Calu3 (cell line): Measurements from ENCODE around the gene PPM1J. TPM values are rescaled to one million over a fixed set of nuclear protein-coding genes. Genes with fewer than 3 reads are reported as not detected.

Source experiments
- BruUV-seq: library from RNA; stranded (reverse); fragments of 400-500 nt; replicated peaks from 2 replicates; lab custom pipeline; 2021; lab: Mats Ljungman, UMichigan
- CTCF ChIA-PET: fragments of 300-600 bp; sonication (Branson Sonifier 250); formaldehyde crosslinking; loops from one replicate; lab custom pipeline; 2022; ENCODE audit warnings: antibody characterized with exemption; lab: Charles Lee
- DNase-seq: peaks from one replicate; pipeline ENCODE4 v3.0.0; 2022
- H3K27ac Mint-ChIP-seq: one replicate; pipeline ENCODE4 v1.8.0; 2022; ENCODE audit warnings: mixed read lengths; ENCODE audit not compliant: unreplicated experiment
- H3K27me3 Mint-ChIP-seq: one replicate; pipeline ENCODE4 v1.8.0; 2022; ENCODE audit warnings: mixed read lengths; ENCODE audit not compliant: unreplicated experiment
- H3K36me3 Mint-ChIP-seq: one replicate; pipeline ENCODE4 v1.8.0; 2022; ENCODE audit warnings: mild to moderate bottlenecking, moderate library complexity, mixed read lengths; ENCODE audit not compliant: insufficient read depth, unreplicated experiment
- H3K4me1 Mint-ChIP-seq: one replicate; pipeline ENCODE4 v1.8.0; 2022; ENCODE audit warnings: mild to moderate bottlenecking, low read depth, mixed read lengths; ENCODE audit not compliant: unreplicated experiment
- H3K4me3 Mint-ChIP-seq: one replicate; pipeline ENCODE4 v1.8.0; 2022; ENCODE audit warnings: mild to moderate bottlenecking, low read depth, moderate library complexity, mixed read lengths; ENCODE audit not compliant: unreplicated experiment
- H3K9me3 Mint-ChIP-seq: one replicate; pipeline ENCODE4 v1.8.0; 2022; ENCODE audit warnings: low read depth, mixed read lengths; ENCODE audit not compliant: unreplicated experiment
- CTCF ChIP-seq: fragments of 200-600 bp; IDR thresholded peaks from one replicate; pipeline ENCODE4 v1.8.0; 2022; ENCODE audit warnings: antibody characterized with exemption; ENCODE audit not compliant: unreplicated experiment
- intact Hi-C: fragments of 100-400 bp; cut with micrococcal nuclease; formaldehyde crosslinking; loops from one replicate; pipeline ENCODE4 v1.10.0; 2022; ENCODE audit not compliant: unreplicated experiment
- total RNA-seq: library from RNA; stranded (reverse); gene quantifications from 2 replicates; pipeline ENCODE4 v1.2.3, GENCODE V29; 2022

Gene PPM1J
- total RNA-seq, 1 experiment from 2014 or later: 1.3 TPM

DNA sequence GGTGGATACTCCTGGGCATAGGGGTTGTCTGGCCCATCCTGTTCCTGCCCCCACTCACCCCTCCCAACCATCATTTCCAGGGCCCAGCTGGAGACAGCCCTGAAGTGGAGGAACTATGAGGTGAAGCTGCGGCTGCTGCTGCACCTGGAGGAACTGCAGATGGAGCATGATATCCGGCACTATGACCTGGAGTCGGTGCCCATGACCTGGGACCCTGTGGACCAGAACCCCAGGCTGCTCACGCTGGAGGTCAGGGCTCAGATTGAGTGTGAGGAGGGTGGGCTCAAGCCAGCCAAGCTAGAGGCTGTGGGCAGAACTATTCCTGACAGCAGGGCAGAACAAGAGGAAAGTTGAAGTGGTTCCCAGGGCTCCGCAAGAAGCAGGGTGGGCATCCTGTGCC, 22.5 kb downstream of the PPM1J start:
- no peaks in the 10 kb centered on the region for H3K4me1 Mint-ChIP-seq
- intact Hi-C loops: no loop called here
- no peak overlapping the region for H3K27ac Mint-ChIP-seq
- CTCF ChIA-PET: no interaction called here
- TF ChIP-seq CTCF: no peak
- no TSS peak for BruUV-seq
- H3K36me3 Mint-ChIP-seq: peaks cover 5% of the 10 kb centered on the region
- no peaks in the 10 kb centered on the region for H3K9me3 Mint-ChIP-seq
- H3K4me3 Mint-ChIP-seq: no peak overlapping the region
- DNase-seq: no peak
- no peaks in the 10 kb centered on the region for H3K27me3 Mint-ChIP-seq

DNA sequence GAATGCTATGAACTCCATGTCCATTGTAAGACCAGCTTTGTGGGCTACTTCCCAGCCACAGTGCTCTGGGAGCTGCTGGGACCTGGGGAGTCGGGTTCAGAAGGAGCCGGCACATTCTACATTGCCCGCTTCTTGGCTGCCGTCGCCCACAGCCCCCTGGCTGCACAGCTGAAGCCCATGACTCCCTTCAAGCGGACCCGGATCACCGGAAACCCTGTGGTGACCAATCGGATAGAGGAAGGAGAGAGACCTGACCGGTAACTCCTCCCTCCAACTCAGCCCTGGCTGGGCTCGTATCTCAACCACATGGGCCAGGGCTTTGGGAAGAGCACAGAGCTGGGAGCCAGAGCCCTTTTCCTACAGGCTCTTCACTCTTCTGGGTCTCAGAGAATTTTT, 25.3 kb downstream of the PPM1J start:
- Mint-ChIP-seq H3K27ac (no peak overlapping the region), H3K4me3 (no peak overlapping the region), H3K36me3 (peaks cover 5% of the 10 kb centered on the region), H3K27me3 (no peaks in the 10 kb centered on the region), H3K4me1 (no peaks in the 10 kb centered on the region), H3K9me3 (no peaks in the 10 kb centered on the region)
- no peak for DNase-seq
- TF ChIP-seq CTCF: no peak
- intact Hi-C loops: no loop called here
- no TSS peak for BruUV-seq
- CTCF ChIA-PET: interaction anchor here (0.6 kb wide), 1 partner anchor 29 kb away, joined by 3 read pairs; no protein-coding TSS in a partner anchor

GRCh38 chr1:112689196-112689841, 25.8 kb downstream of the PPM1J start:
- Mint-ChIP-seq H3K27ac (no peak overlapping the region), H3K36me3 (peaks cover 5% of the 10 kb centered on the region), H3K4me1 (no peaks in the 10 kb centered on the region), H3K9me3 (no peaks in the 10 kb centered on the region), H3K27me3 (no peaks in the 10 kb centered on the region), H3K4me3 (no peak overlapping the region)
- no peak for TF ChIP-seq CTCF
- TSS peak; percentile 21 for BruUV-seq
- intact Hi-C loops: no loop called here
- no peak for DNase-seq
- CTCF ChIA-PET: interaction anchor here (0.6 kb wide), 1 partner anchor 28 kb away, joined by 3 read pairs; no protein-coding TSS in a partner anchor

DNA sequence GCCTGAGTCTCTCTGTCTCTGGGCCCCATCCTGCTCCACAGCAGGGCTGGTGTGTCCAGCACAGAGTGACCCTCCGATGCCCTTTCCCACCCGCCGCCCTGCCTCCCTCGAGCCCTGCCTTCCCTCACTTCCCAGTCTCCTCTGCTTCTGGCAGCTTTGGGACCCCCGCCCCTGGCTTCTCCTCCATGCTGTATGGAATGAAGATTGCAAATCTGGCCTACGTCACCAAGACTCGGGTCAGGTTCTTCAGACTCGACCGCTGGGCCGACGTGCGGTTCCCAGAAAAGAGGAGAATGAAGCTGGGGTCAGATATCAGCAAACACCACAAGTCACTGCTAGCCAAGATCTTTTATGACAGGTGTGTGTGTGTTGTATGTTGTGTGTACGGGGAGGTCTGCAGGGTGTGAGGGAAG, 26.3 kb downstream of the PPM1J start:
- H3K27me3 Mint-ChIP-seq: no peaks in the 10 kb centered on the region
- intact Hi-C loops: no loop called here
- CTCF ChIA-PET: no interaction called here
- H3K36me3 Mint-ChIP-seq: peaks cover 5% of the 10 kb centered on the region
- TF ChIP-seq CTCF: no peak
- no peaks in the 10 kb centered on the region for H3K4me1 Mint-ChIP-seq
- BruUV-seq: no TSS peak
- DNase-seq: no peak
- no peak overlapping the region for H3K27ac Mint-ChIP-seq
- H3K9me3 Mint-ChIP-seq: no peaks in the 10 kb centered on the region
- no peak overlapping the region for H3K4me3 Mint-ChIP-seq
